ENCODE results near the gene ZSCAN4.

ZSCAN4 gene

GRCh38 chr19:57641715-57642234 is 27.0 kb upstream of the ZSCAN4 start:
- DNase-seq (ENCODE audit: extremely low read depth, low read depth) = no peak
- no peak overlapping the region for H3K4me3 ChIP-seq (replicated peaks; ENCODE audit: low read depth, low read length)
- no peak for TF ChIP-seq CTCF (IDR thresholded peaks at IDR 0.05; ENCODE audit: low read depth, low read length, missing control alignments)

GRCh38 chr19:57642396-57643046 is 26.2 kb upstream of the ZSCAN4 start:
- no peak for DNase-seq (ENCODE audit: extremely low read depth, low read depth)
- no peak overlapping the region for H3K4me3 ChIP-seq (replicated peaks; ENCODE audit: low read depth, low read length)
- TF ChIP-seq CTCF (IDR thresholded peaks at IDR 0.05; ENCODE audit: low read depth, low read length, missing control alignments) = no peak

GRCh38 chr19:57643734-57644133 is 25.0 kb upstream of the ZSCAN4 start:
- H3K4me3 ChIP-seq (replicated peaks; ENCODE audit: low read depth, low read length) = no peak overlapping the region
- no peak for TF ChIP-seq CTCF (IDR thresholded peaks at IDR 0.05; ENCODE audit: low read depth, low read length, missing control alignments)
- no peak for DNase-seq (ENCODE audit: extremely low read depth, low read depth)

- DNase-seq (ENCODE audit: extremely low read depth, low read depth) = no peak
- no peak for TF ChIP-seq CTCF (IDR thresholded peaks at IDR 0.05; ENCODE audit: low read depth, low read length, missing control alignments)
- no peak overlapping the region for H3K4me3 ChIP-seq (replicated peaks; ENCODE audit: low read depth, low read length)
Observed at GRCh38 chr19:57648331-57649003, 20.3 kb upstream of the ZSCAN4 start.

- DNase-seq (ENCODE audit: extremely low read depth, low read depth) = no peak
- TF ChIP-seq CTCF (IDR thresholded peaks at IDR 0.05; ENCODE audit: low read depth, low read length, missing control alignments) = peak; percentile 5
- H3K4me3 ChIP-seq (replicated peaks; ENCODE audit: low read depth, low read length) = no peak overlapping the region
Observed at GRCh38 chr19:57651654-57651996, 17.1 kb upstream of the ZSCAN4 start.

GRCh38 chr19:57653689-57654088 is 15.0 kb upstream of the ZSCAN4 start:
- no peak overlapping the region for H3K4me3 ChIP-seq (replicated peaks; ENCODE audit: low read depth, low read length)
- no peak for DNase-seq (ENCODE audit: extremely low read depth, low read depth)
- no peak for TF ChIP-seq CTCF (IDR thresholded peaks at IDR 0.05; ENCODE audit: low read depth, low read length, missing control alignments)

All from HFF-Myc (cell line).